ENCODE data around the gene WBP1. TPM values are rescaled to one million over a fixed set of nuclear protein-coding genes. Genes with fewer than 3 reads are reported as not detected.
A peak's percentile ranks its signal among the peaks of the same experiment; 100 is the strongest.

The WBP1 gene
- total RNA-seq, 1 donor from 2014 or later, result 62.4 TPM

DNA sequence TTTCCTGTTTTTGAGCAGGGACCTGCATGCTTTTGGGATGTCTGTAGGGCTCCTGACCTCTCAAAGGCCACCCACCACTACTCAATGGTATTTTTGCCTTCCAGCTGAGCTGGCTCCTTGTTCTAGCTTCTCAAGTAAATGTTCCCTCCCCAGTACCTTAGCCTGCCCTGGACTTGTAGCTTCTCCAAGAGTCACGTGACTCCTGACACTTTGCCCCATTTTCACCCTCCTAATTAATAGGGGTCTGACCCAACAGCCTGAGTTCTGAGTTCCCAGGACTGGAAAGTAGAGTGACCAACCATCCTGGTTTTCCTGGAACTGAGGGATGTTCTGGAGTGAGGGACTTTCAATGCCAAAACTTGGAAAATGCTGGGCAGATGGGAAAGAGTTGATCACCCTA lies 37.2 kb downstream of the WBP1 start:
- Mint-ChIP-seq H3K27me3 (ENCODE audit: low read depth) (peaks cover 24% of the 10 kb centered on the region), H3K9me3 (ENCODE audit: low read depth) (no peaks in the 10 kb centered on the region), H3K36me3 (ENCODE audit: low read depth) (peaks cover 31% of the 10 kb centered on the region), H3K27ac (ENCODE audit: unreplicated experiment) (no peak overlapping the region), H3K4me1 (ENCODE audit: low read depth) (peaks cover 21% of the 10 kb centered on the region), H3K4me3 (ENCODE audit: unreplicated experiment) (no peak overlapping the region)
- DNase-seq (ENCODE audit: low spot score), result no peak
- no peak for TF ChIP-seq CTCF (IDR thresholded peaks at IDR 0.05)

DNA sequence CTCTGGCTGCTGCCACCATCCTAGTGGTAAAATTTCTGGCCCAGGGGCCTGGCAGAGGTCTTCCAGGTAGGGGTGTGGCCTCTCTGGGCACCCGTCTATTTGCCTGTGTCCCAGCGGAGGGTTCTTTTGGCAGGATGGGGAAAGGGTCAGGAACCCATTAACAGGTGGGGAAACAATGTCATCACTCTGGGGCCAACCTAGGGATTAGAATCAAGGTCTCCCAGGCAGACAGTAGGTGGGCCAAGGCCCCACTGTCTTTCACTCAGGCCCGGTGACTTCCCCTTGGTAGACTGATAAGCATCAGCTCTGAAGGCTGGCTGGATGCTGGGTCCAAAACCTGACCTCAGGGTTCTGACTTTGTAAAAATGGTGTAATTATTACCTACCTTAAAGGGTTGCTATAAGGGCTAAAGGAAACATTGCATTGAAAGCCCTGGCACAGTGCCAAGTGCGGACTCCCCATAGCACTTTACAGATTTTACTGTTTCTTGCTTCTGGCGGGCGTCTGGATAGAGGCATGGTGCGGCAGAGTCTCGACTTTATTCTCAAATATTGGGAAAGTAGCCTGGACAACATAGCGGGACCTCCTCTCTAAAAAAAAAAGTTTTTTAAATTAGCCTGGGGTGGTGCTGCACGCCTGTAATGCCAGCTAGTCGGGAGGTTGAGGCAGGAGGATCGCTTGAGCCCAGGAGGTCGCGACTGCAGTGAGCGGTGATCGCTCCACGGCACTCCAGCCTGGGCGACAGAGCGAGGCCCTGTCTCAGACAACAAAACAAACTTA lies 38.9 kb downstream of the WBP1 start:
- Mint-ChIP-seq H3K27ac (ENCODE audit: unreplicated experiment) (no peak overlapping the region), H3K36me3 (ENCODE audit: low read depth) (peaks cover 20% of the 10 kb centered on the region), H3K27me3 (ENCODE audit: low read depth) (peaks cover 25% of the 10 kb centered on the region), H3K4me3 (ENCODE audit: unreplicated experiment) (peak overlapping the region; percentile 72), H3K4me1 (ENCODE audit: low read depth) (peaks cover 27% of the 10 kb centered on the region), H3K9me3 (ENCODE audit: low read depth) (no peaks in the 10 kb centered on the region)
- no peak for DNase-seq (ENCODE audit: low spot score)
- TF ChIP-seq CTCF (IDR thresholded peaks at IDR 0.05), result no peak

- no peak for DNase-seq (ENCODE audit: low spot score)
- no peaks in the 10 kb centered on the region for H3K9me3 Mint-ChIP-seq (ENCODE audit: low read depth)
Measured at GRCh38 chr2:74497777-74498499, 39.7 kb downstream of the WBP1 start.

GRCh38 chr2:74498500-74499266 lies 40.4 kb downstream of the WBP1 start:
- H3K4me1 Mint-ChIP-seq (ENCODE audit: low read depth), result peaks cover 40% of the 10 kb centered on the region
- no peak for DNase-seq (ENCODE audit: low spot score)
- H3K27ac Mint-ChIP-seq (ENCODE audit: unreplicated experiment), result peak overlapping the region; percentile 22

More at GRCh38 chr2:74497777-74498499, 39.7 kb downstream of the WBP1 start:
- Mint-ChIP-seq H3K36me3 (ENCODE audit: low read depth) (peaks cover 13% of the 10 kb centered on the region), H3K4me3 (ENCODE audit: unreplicated experiment) (peak overlapping the region; percentile 72), H3K27me3 (ENCODE audit: low read depth) (peaks cover 25% of the 10 kb centered on the region), H3K27ac (ENCODE audit: unreplicated experiment) (no peak overlapping the region), H3K4me1 (ENCODE audit: low read depth) (peaks cover 34% of the 10 kb centered on the region)
- no peak for TF ChIP-seq CTCF (IDR thresholded peaks at IDR 0.05)

More at GRCh38 chr2:74498500-74499266, 40.4 kb downstream of the WBP1 start:
- peaks cover 25% of the 10 kb centered on the region for H3K27me3 Mint-ChIP-seq (ENCODE audit: low read depth)
- H3K9me3 Mint-ChIP-seq (ENCODE audit: low read depth), result no peaks in the 10 kb centered on the region
- no peak for TF ChIP-seq CTCF (IDR thresholded peaks at IDR 0.05)
- H3K4me3 Mint-ChIP-seq (ENCODE audit: unreplicated experiment), result peak overlapping the region; percentile 72
- H3K36me3 Mint-ChIP-seq (ENCODE audit: low read depth), result peaks cover 9% of the 10 kb centered on the region

All from chondrocyte (in vitro differentiated cells).